ENCODE measurements around the gene SBF2. TPM values are rescaled to one million over a fixed set of nuclear protein-coding genes. Genes with fewer than 3 reads are reported as not detected.

Gene SBF2
- total RNA-seq, 4 donors from 2014 or later, result 20.6 to 48.6 (median 26.0) TPM

- H3K9me3 ChIP-seq, result no peaks in the 10 kb centered on the region
- H3K4me1 ChIP-seq, result peaks cover 0 to 27% (median 7%) of the 10 kb centered on the region in 3 donors
- peaks cover 0 to 4% (median 0%) of the 10 kb centered on the region in 3 donors for H3K36me3 ChIP-seq
- no peaks in the 10 kb centered on the region for H3K27me3 ChIP-seq
- intact Hi-C loops (cut with DNase I), result no loop called here
- H3K4me3 ChIP-seq, result no peak overlapping the region
- TF ChIP-seq CTCF (IDR thresholded peaks at IDR 0.05) (no peak), POLR2A (IDR thresholded peaks at IDR 0.05) (no peak)
- no peak overlapping the region for H3K27ac ChIP-seq
- DNase-seq, result no peak
- WGBS, 2 donors, result 85 to 87% methylated on average over 2 of the region's 2 CpGs
Observed at GRCh38 chr11:10160350-10160749, 133.7 kb downstream of the SBF2 start.

GRCh38 chr11:10158461-10158860 lies 135.6 kb downstream of the SBF2 start:
- no peak for DNase-seq
- H3K4me3 ChIP-seq, result no peak overlapping the region
- H3K27me3 ChIP-seq, result no peaks in the 10 kb centered on the region
- peaks cover 0 to 27% (median 7%) of the 10 kb centered on the region in 3 donors for H3K4me1 ChIP-seq
- no peak overlapping the region for H3K27ac ChIP-seq
- TF ChIP-seq POLR2A (IDR thresholded peaks at IDR 0.05) (no peak), CTCF (IDR thresholded peaks at IDR 0.05) (no peak)
- H3K36me3 ChIP-seq, result peaks cover 0 to 4% (median 0%) of the 10 kb centered on the region in 3 donors
- intact Hi-C loops (cut with DNase I), result no loop called here
- H3K9me3 ChIP-seq, result no peaks in the 10 kb centered on the region

DNA sequence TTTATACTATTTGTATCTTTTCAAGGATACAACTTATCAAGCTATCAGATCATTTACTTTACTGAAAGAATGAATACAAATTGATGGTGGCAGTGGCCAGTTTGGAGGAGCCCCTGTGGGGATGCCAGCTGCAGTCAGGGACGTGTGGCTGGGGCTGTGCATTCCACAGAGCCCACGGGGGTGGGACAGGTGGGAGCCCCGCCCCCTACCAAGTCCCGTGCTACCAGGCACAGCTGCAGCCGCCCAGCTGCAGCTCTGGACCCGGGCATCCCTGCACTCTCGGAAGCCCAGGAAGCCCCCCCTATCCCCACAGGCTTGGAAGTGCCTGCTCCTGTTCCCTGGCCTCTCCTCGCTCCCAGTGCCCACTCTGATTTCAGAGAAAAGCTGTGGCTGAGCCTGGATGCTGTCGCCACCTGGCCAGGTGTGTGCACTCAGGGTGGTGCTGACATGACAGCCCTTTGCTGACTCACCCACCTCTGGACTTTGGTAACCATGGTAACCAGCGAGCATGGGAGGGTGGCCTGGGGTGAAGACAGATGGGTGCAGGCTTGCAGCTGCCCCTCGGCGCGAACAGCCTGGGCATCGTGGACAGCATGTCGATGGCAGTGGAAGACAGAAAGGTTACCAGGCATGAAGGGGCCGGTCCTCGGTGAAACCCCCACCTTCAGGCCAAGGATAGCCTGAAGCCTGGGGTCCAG lies 138.1 kb downstream of the SBF2 start:
- intact Hi-C loops (cut with DNase I), result no loop called here
- H3K27me3 ChIP-seq, result no peaks in the 10 kb centered on the region
- H3K4me3 ChIP-seq, result no peak overlapping the region
- peaks cover 0 to 4% (median 0%) of the 10 kb centered on the region in 3 donors for H3K36me3 ChIP-seq
- peaks cover 0 to 4% (median 0%) of the 10 kb centered on the region in 3 donors for H3K4me1 ChIP-seq
- H3K27ac ChIP-seq, result no peak overlapping the region
- no peaks in the 10 kb centered on the region for H3K9me3 ChIP-seq
- DNase-seq, result no peak
- WGBS, 2 donors, result 69 to 73% methylated on average over 4 to 5 of the region's 17 CpGs
- no peak for TF ChIP-seq POLR2A (IDR thresholded peaks at IDR 0.05)
- TF ChIP-seq CTCF (IDR thresholded peaks at IDR 0.05), result no peak

DNA sequence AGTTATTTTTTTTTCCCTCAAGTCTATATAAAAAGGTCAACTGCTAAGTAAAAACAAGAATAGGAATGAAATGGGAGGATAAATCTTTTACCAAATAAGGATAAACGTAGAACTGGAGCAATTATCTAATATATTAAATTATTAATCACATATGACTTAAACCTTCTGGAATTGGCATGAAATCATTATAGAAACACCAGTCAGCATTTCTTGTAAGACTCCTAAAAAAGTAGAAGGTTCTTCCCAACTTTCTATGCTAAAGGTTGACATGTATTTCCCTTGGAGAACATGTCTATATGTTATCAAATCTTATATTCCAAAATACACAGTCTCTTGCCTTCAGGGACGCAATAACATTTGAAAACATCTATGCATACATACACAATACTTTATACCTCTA lies 143.2 kb downstream of the SBF2 start:
- Histone ChIP-seq H3K36me3 (no peaks in the 10 kb centered on the region), H3K4me1 (no peaks in the 10 kb centered on the region), H3K9me3 (no peaks in the 10 kb centered on the region), H3K4me3 (no peak overlapping the region), H3K27me3 (no peaks in the 10 kb centered on the region), H3K27ac (no peak overlapping the region)
- WGBS, 2 donors, result 85 to 90% methylated on average over 2 of the region's 2 CpGs
- intact Hi-C loops (cut with DNase I), result no loop called here
- DNase-seq, result no peak
- TF ChIP-seq CTCF (IDR thresholded peaks at IDR 0.05), result no peak
- TF ChIP-seq POLR2A (IDR thresholded peaks at IDR 0.05), result no peak

- intact Hi-C loops (cut with DNase I), result no loop called here
- no peak for TF ChIP-seq CTCF (IDR thresholded peaks at IDR 0.05)
- TF ChIP-seq POLR2A (IDR thresholded peaks at IDR 0.05), result no peak
- H3K4me1 ChIP-seq, result no peaks in the 10 kb centered on the region
- no peak overlapping the region for H3K4me3 ChIP-seq
- no peak overlapping the region for H3K27ac ChIP-seq
- no peak for DNase-seq
- no peaks in the 10 kb centered on the region for H3K36me3 ChIP-seq
- H3K9me3 ChIP-seq, result no peaks in the 10 kb centered on the region
- H3K27me3 ChIP-seq, result no peaks in the 10 kb centered on the region
Observed at GRCh38 chr11:10149553-10149952, 144.5 kb downstream of the SBF2 start.

All from esophagus squamous epithelium (tissue), 5 donors.